Psoas muscle (tissue), 8 donors: ENCODE data around the gene TBC1D32. TPM values are rescaled to one million over a fixed set of nuclear protein-coding genes. Genes with fewer than 3 reads are reported as not detected.
"Not testable (repeated sequence)": the region's sequence is repeated elsewhere in the genome, so short reads cannot be mapped to it uniquely, and the experiment has no call there.

Experiments
- ATAC-seq, 4 donors: fragments of 200-7000 bp; cut with Tn5 transposase; one replicate each; pipeline ENCODE4 v1.9.1; 2020; ENCODE audit warnings: moderate library complexity in 3 of 4, mild to moderate bottlenecking in 2 of 4
- DNase-seq, 2 donors: peaks; one replicate each; pipeline ENCODE4 v3.0.0-alpha.2; 2020
- H3K27ac ChIP-seq: fragments of 200-600 bp; one replicate; pipeline ENCODE4 v1.8.0; 2022
- H3K27me3 ChIP-seq, 3 donors: fragments of 200-600 bp in 1 of 3; one replicate each; pipeline versions ENCODE4 v1.6.1 to v1.8.0; 2013 to 2022; ENCODE audit warnings: low read length in 2 of 3, mild to moderate bottlenecking in 2 of 3, moderate library complexity in 1 of 3; ENCODE audit not compliant: insufficient read depth in 3 of 3
- H3K36me3 ChIP-seq, 2 donors: fragments of 200-600 bp in 1 of 2; one replicate each; pipeline versions ENCODE4 v1.6.1 to v1.8.0; 2013 to 2022; ENCODE audit warnings: low read depth in 1 of 2, mild to moderate bottlenecking in 1 of 2, moderate library complexity in 1 of 2; ENCODE audit not compliant: insufficient read depth in 1 of 2
- H3K4me1 ChIP-seq: fragments of 200-600 bp; one replicate; pipeline ENCODE4 v1.8.0; 2022
- H3K4me3 ChIP-seq: fragments of 200-600 bp; one replicate; pipeline ENCODE4 v1.8.0; 2022; ENCODE audit warnings: mild to moderate bottlenecking
- H3K9me3 ChIP-seq: fragments of 200-600 bp; one replicate; pipeline ENCODE4 v1.8.0; 2022
- CTCF ChIP-seq: fragments of 200-600 bp; IDR thresholded peaks from one replicate; pipeline ENCODE4 v1.8.0; 2022; ENCODE audit warnings: antibody characterized with exemption
- WGBS, 3 donors: extraction: QIAGEN DNeasy Blood & Tissue Kit; methylation state at CpG; one replicate each; pipeline versions ENCODE4 v1.1.6 to v1.1.7; 2013; 5-methylcytosine and 5-hydroxymethylcytosine counted together
- intact Hi-C, 2 donors: fragments of 100-400 bp; cut with DNase I; formaldehyde crosslinking; loops; one replicate each; pipeline versions ENCODE4 v1.11.0 to v1.14.2; 2022
- polyA plus RNA-seq, 3 donors: library from polyadenylated mRNA; stranded (reverse); fragments of 200-250 nt; gene quantifications; one replicate each; pipeline ENCODE4 v1.2.3, GENCODE V29; 2013
- total RNA-seq, 4 donors: library from RNA; stranded (reverse); fragmentation: NEBNext Ultra II Directional in 2 of 4; extraction: Animal tissue kit (Norgen Biotek cat#: 25700) in 2 of 4; gene quantifications; one replicate each; pipeline versions ENCODE4 v1.2.1 to v1.2.4, GENCODE V29; 2021 to 2023
- donor health status: healthy with polysubstance abuse.
- donor health status: DM: no; HTN: no; CAD: no; lungs with moderate emphysema.
- donor health status: Bipolar disorder and iron deficiency.
- donor health status: healthy.
- donor health status: DM: yes; HTN: yes; CAD: no.
- donor health status: DM: no; HTN: no; CAD: no.
- donor health status: DM: no; HTN: no; CAD: no.
- donor health status: DM: yes; HTN: yes; CAD: no.

TBC1D32 gene
- total and polyA plus RNA-seq, 7 donors, result 0.29 to 1.8 (median 0.45) TPM

DNA sequence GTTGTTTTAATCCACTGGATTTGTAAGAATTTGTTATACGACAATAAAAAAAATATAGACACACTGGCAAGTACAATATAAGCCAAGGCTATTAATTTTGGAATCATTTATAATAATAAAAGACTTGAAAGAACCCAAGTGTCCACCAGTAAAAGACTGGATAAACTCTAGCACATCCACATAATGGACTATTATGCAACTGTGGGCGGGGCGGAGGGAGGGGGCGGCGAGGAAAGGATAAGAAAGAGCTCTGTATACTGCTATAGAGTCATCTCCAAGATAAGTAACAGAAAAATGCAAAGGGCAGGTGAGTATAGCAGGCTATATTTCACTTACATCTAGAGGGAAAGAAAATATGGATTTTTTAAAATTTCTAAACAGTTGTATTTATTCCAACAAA lies 123.3 kb downstream of the TBC1D32 start:
- Histone ChIP-seq H3K4me3 (no peak overlapping the region), H3K9me3 (no peaks in the 10 kb centered on the region), H3K27ac (no peak overlapping the region), H3K4me1 (no peaks in the 10 kb centered on the region), H3K36me3 (no peaks in the 10 kb centered on the region), H3K27me3 (no peaks in the 10 kb centered on the region)
- intact Hi-C loops, result no loop called here
- WGBS, 3 donors, result 90 to 99% (median 92%) methylated on average over 5 of the region's 5 CpGs
- DNase-seq (no peak), ATAC-seq (no peak)
- TF ChIP-seq CTCF, result no peak

DNA sequence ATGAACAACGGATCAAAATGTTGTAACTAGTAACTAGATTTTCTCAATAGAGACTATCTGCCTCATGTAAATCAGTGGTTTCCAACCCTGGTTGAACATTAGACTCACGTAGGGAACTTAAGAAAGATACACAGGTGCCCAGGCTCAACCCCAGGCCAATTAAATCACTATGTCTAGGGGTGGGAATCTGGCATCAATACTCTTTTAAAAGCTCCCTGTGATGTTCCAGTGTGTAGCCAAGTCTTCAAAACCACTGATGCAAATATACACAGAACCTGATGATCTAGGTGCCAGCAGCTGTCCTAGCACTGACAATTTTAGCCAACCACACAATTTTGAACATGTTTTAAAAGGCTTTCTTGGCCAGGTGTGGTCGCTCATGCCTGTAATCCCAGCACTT lies 128.7 kb downstream of the TBC1D32 start:
- 89 to 91% (median 90%) methylated on average over 3 of the region's 3 CpGs for WGBS, 3 donors
- no peak for TF ChIP-seq CTCF
- intact Hi-C loops, result no loop called here

GRCh38 chr6:121201105-121201504 lies 133.2 kb downstream of the TBC1D32 start:
- Histone ChIP-seq H3K4me1 (no peaks in the 10 kb centered on the region), H3K27ac (no peak overlapping the region), H3K4me3 (no peak overlapping the region), H3K36me3 (no peaks in the 10 kb centered on the region), H3K9me3 (no peaks in the 10 kb centered on the region), H3K27me3 (no peaks in the 10 kb centered on the region)
- ATAC-seq (no peak), DNase-seq (no peak)
- no peak for TF ChIP-seq CTCF
- intact Hi-C loops, result no loop called here
- WGBS, 3 donors, result 85 to 88% (median 87%) methylated on average over 2 of the region's 2 CpGs

More for the DNA sequence above, 128.7 kb downstream of the TBC1D32 start:
- H3K4me1 ChIP-seq, result no peaks in the 10 kb centered on the region
- no peak overlapping the region for H3K27ac ChIP-seq
- H3K27me3 ChIP-seq, result no peaks in the 10 kb centered on the region
- no peak overlapping the region for H3K4me3 ChIP-seq
- no peak for ATAC-seq
- DNase-seq, result no peak
- H3K9me3 ChIP-seq, result no peaks in the 10 kb centered on the region
- no peaks in the 10 kb centered on the region for H3K36me3 ChIP-seq

- H3K4me3 ChIP-seq, H3K27ac ChIP-seq, H3K9me3 ChIP-seq, intact Hi-C loops, H3K36me3 ChIP-seq, H3K4me1 ChIP-seq, DNase-seq, ATAC-seq, H3K27me3 ChIP-seq: not testable (repeated sequence)
- WGBS, 3 donors, result 95 to 98% (median 96%) methylated on average over 4 of the region's 4 CpGs
Observed at GRCh38 chr6:121196042-121196441, 138.2 kb downstream of the TBC1D32 start.

GRCh38 chr6:121190122-121190521 lies 144.2 kb downstream of the TBC1D32 start:
- WGBS, 3 donors, result 69 to 80% (median 74%) methylated on average over 6 of the region's 6 CpGs
- no peaks in the 10 kb centered on the region for H3K4me1 ChIP-seq
- TF ChIP-seq CTCF, result no peak
- no peaks in the 10 kb centered on the region for H3K9me3 ChIP-seq
- no peak for DNase-seq
- no peaks in the 10 kb centered on the region for H3K27me3 ChIP-seq
- no peak overlapping the region for H3K4me3 ChIP-seq
- no peaks in the 10 kb centered on the region for H3K36me3 ChIP-seq
- no peak overlapping the region for H3K27ac ChIP-seq
- intact Hi-C loops, result no loop called here
- no peak for ATAC-seq
